Measurements from ENCODE around the gene DIPK1A. TPM values are rescaled to one million over a fixed set of nuclear protein-coding genes. Genes with fewer than 3 reads are reported as not detected.

Gene DIPK1A
- total RNA-seq, 1 donor from 2014 or later, result 16.0 TPM

GRCh38 chr1:92998821-92999220 lies 37.6 kb upstream of the DIPK1A start:
- POLR2A ChIA-PET, result no interaction called here
- no peak for TF ChIP-seq CTCF (IDR thresholded peaks at IDR 0.05)
- Mint-ChIP-seq H3K27ac (no peak overlapping the region), H3K4me1 (peaks cover 3% of the 10 kb centered on the region), H3K36me3 (ENCODE audit: low read depth) (no peaks in the 10 kb centered on the region), H3K9me3 (no peaks in the 10 kb centered on the region), H3K27me3 (no peaks in the 10 kb centered on the region), H3K4me3 (no peak overlapping the region)
- CTCF ChIA-PET, result interaction anchor here (1.5 kb wide), 1 partner anchor 63 kb away, joined by 5 read pairs; no protein-coding TSS in a partner anchor
- ATAC-seq (ENCODE audit: low read depth), result no peak
- intact Hi-C loops (cut with micrococcal nuclease), result no loop called here
- no peak for DNase-seq

DNA sequence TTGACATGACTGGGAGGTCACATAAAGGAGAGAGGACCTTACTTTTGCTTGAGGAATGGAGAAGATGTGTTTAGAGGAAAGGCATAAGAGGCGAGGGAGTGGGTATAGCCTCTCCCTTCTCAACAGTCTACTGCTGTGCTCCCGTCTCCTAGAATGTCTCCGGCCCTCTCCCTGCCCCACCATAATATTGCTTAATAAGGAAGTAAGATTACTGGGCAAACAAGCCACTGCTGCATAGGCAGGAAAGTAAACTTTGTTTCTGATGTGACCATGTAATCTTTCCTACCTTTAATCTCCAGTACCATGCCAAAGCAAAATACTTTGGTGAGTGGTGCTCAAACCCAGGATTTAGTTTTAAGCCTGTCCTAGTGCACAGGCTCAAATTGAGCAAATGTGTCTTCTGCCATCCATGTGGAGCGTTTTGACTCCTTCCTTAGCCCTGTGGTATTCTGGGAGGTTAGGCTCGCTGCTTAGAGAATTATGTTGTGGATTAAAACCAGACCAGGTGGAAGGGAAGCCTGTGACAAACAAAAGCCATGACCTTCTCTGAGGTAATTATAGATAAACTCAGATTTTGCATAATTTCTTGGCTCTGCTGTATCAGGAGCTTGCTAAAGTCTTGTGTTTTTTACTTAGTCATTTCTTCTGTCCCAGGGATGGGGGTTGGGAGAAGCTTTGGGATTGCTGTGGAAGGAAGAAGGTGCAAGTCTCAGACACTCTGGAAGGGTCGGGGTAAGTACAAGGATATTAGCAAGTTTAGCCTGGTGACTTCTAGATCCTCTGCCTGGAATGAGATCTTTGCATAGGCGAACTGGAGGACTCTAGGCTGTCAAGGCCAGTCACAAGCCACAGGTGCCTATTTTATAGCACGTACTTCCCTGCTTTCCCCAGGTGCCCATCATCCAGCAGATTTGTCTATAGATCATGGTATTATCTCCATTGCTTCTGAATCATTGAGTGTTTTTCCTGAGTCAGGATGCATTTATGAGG lies 34.5 kb upstream of the DIPK1A start:
- CTCF ChIA-PET, result interaction anchor here (0.9 to 3.8 kb wide), 6 partner anchors 35 to 140 kb away, joined by 5 to 199 read pairs (median 17); partner anchors contain the start of gene DIPK1A
- intact Hi-C loops (cut with micrococcal nuclease), result no loop called here
- Mint-ChIP-seq H3K27ac (no peak overlapping the region), H3K36me3 (ENCODE audit: low read depth) (no peaks in the 10 kb centered on the region), H3K9me3 (no peaks in the 10 kb centered on the region), H3K4me1 (peaks cover 23% of the 10 kb centered on the region), H3K4me3 (no peak overlapping the region), H3K27me3 (no peaks in the 10 kb centered on the region)
- no peak for ATAC-seq (ENCODE audit: low read depth)
- no peak for DNase-seq
- no peak for TF ChIP-seq CTCF (IDR thresholded peaks at IDR 0.05)
- POLR2A ChIA-PET, result interaction anchor here (1.1 to 3.8 kb wide), 2 partner anchors 34 to 164 kb away, joined by 5 to 94 read pairs; partner anchors contain the start of genes DIPK1A and RPL5

DNA sequence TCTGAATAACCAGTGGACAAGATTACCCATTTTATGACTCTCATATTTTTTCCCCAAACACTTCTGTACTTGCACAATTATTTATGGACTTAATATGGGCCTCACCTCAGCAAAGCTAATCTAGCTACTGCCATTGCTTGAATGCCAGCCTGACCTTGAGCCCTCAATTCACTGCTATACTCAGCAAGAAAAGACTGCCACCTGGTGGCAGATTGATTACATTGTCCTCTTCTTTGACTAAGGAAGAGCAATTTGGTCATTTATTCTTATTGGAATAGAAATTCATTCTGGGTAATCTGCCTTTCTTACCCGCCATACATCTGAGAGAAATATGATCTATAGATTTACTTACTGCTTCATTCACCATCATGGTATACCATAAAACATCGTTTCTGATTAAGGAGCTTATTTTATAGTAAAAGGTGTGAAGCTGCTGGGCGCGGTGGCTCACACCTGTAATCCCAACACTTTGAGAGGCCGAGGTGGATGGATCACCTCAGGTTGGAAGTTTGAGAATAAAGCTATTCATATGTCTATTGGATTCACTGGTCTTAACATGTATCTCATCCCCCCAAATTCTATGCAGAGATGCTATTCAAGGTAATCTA lies 32.9 kb upstream of the DIPK1A start:
- ATAC-seq (ENCODE audit: low read depth), result peak; percentile 99
- Mint-ChIP-seq H3K4me1 (peaks cover 38% of the 10 kb centered on the region), H3K27ac (peak overlapping the region; percentile 10), H3K27me3 (no peaks in the 10 kb centered on the region), H3K4me3 (no peak overlapping the region), H3K36me3 (ENCODE audit: low read depth) (no peaks in the 10 kb centered on the region), H3K9me3 (no peaks in the 10 kb centered on the region)
- DNase-seq, result no peak
- ChIA-PET POLR2A (interaction anchor here (0.7 to 3.8 kb wide), 13 partner anchors 13 to 135 kb away, joined by 3 to 94 read pairs (median 8); partner anchors contain the start of gene DIPK1A), CTCF (interaction anchor here (0.7 to 3.8 kb wide), 43 partner anchors 9 to 245 kb away, joined by 3 to 251 read pairs (median 5); partner anchors contain the start of genes DIPK1A, MTF2 and RPL5)
- intact Hi-C loops (cut with micrococcal nuclease), result loop anchor here (1.0 to 5.0 kb wide), 5 partner anchors 13 to 135 kb away; no protein-coding TSS in a partner anchor
- TF ChIP-seq CTCF (IDR thresholded peaks at IDR 0.05), result no peak

DNA sequence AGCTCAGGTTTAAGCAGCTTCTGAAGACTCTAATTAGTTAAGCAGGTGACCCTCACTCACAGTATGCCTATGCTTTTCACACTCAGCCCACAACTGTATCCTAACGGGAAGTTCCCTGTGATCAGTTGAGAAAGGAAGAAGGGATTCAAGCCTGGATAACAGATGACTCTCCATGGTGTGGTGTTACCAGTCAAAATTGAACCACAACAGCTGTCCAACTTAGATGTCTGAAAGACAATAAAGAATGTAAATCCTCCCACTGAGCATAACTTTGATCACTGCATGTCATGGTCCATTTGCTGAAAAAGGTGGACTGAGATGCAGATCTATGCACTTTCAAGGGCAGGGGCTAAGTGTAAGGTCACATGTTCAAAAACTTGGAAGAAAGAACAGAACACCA lies 32.3 kb upstream of the DIPK1A start:
- ATAC-seq (ENCODE audit: low read depth) (no peak), DNase-seq (no peak)
- Mint-ChIP-seq H3K9me3 (no peaks in the 10 kb centered on the region), H3K4me1 (peaks cover 38% of the 10 kb centered on the region), H3K27ac (peak overlapping the region; percentile 10), H3K4me3 (no peak overlapping the region), H3K27me3 (no peaks in the 10 kb centered on the region), H3K36me3 (ENCODE audit: low read depth) (no peaks in the 10 kb centered on the region)
- TF ChIP-seq CTCF (IDR thresholded peaks at IDR 0.05), result no peak
- CTCF ChIA-PET, result interaction anchor here (0.7 to 3.8 kb wide), 38 partner anchors 8 to 217 kb away, joined by 3 to 251 read pairs (median 7); partner anchors contain the start of genes DIPK1A, MTF2 and RPL5
- POLR2A ChIA-PET, result interaction anchor here (0.7 to 3.8 kb wide), 13 partner anchors 13 to 134 kb away, joined by 3 to 94 read pairs (median 8); partner anchors contain the start of gene DIPK1A
- intact Hi-C loops (cut with micrococcal nuclease), result loop anchor here (5.0 kb wide), 1 partner anchor 41 kb away; no protein-coding TSS in a partner anchor
